ENCODE data around the gene DTX3.

The DTX3 gene

DNA sequence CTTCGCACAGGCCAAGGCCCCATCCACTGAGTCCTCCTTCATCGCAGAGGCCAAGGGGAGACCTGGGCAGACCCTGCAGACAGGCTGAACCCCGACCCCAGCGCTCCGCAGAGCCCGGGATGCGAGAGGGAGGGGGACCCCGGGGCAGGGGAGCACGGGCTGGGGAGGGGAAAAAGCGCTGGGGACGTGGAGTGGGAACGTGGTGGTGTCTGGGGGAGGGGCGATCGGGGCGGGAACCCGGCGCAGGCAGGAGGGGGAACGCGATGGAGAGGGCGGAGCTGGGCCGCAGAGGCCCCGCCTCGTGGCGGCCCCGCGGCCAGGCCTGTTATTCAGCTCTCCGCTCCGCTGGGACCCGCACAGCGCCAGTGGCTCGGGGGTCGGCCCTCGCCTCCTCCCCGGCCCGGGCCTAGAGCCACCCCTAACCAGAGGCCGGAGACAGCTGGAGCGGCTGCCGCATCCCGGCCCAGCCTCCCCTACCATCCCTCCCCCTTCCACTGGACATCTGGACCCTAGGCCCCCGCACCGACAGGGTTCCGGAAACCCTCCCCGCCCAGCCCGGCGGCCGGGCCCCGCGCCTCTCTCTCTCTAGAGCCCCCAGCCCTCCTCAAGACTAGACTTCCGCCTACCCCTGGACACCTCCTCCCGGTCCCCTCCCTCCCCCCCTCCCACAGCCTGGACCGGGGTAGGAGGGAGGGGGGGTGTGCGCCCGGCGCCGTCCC is 6.6 kb downstream of the DTX3 start, which contains the start of gene ARHGEF25 (continued):
- no peak for TF ChIP-seq ZNF354C (tag by site-specific recombination; IDR thresholded peaks at IDR 0.05; ENCODE audit: borderline replicate concordance, low read depth)
- peak; percentile 40 for TF ChIP-seq GLIS2 (tag by site-specific recombination; IDR thresholded peaks at IDR 0.05)
- no peak for TF ChIP-seq OSR2 (tag by site-specific recombination; IDR thresholded peaks at IDR 0.05)
- no peak for TF ChIP-seq ZNF138 (tag by site-specific recombination; IDR thresholded peaks at IDR 0.05; ENCODE audit: borderline replicate concordance)
- no peak for TF ChIP-seq GLI4 (tag by site-specific recombination; IDR thresholded peaks at IDR 0.05)
- TF ChIP-seq, protein P1, sequence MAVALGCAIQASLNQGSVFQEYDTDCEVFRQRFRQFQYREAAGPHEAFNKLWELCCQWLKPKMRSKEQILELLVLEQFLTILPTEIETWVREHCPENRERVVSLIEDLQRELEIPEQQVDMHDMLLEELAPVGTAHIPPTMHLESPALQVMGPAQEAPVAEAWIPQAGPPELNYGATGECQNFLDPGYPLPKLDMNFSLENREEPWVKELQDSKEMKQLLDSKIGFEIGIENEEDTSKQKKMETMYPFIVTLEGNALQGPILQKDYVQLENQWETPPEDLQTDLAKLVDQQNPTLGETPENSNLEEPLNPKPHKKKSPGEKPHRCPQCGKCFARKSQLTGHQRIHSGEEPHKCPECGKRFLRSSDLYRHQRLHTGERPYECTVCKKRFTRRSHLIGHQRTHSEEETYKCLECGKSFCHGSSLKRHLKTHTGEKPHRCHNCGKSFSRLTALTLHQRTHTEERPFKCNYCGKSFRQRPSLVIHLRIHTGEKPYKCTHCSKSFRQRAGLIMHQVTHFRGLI (tag by site-specific recombination; IDR thresholded peaks at IDR 0.05): no peak
- TF ChIP-seq ZBTB7A (tag by site-specific recombination; IDR thresholded peaks at IDR 0.05; ENCODE audit: low read depth): no peak
- peak; percentile 61; the same call in 1 of the 2 replicates for TF ChIP-seq KLF1 (tag by site-specific recombination; IDR thresholded peaks at IDR 0.05)
- TF ChIP-seq ZNF530 (tag by site-specific recombination; IDR thresholded peaks at IDR 0.05; ENCODE audit: low read depth): no peak
- no peak for TF ChIP-seq ZNF175 (tag by site-specific recombination; IDR thresholded peaks at IDR 0.05)
- no peak for TF ChIP-seq ZNF24 (tag by site-specific recombination; IDR thresholded peaks at IDR 0.05)
- no peak for TF ChIP-seq ZNF112 (tag by site-specific recombination; IDR thresholded peaks at IDR 0.05)
- TF ChIP-seq ZNF155 (tag by site-specific recombination; IDR thresholded peaks at IDR 0.05): no peak
- TF ChIP-seq ZFHX2 (tag by site-specific recombination; conservative IDR thresholded peaks at IDR 0.05): peak; percentile 47
- no peak for TF ChIP-seq ZNF19 (tag by site-specific recombination; IDR thresholded peaks at IDR 0.05; ENCODE audit: low read depth)
- TF ChIP-seq ZNF292 (tag by site-specific recombination; IDR thresholded peaks at IDR 0.05; ENCODE audit: borderline replicate concordance, low read depth): no peak
- TF ChIP-seq, protein P2, sequence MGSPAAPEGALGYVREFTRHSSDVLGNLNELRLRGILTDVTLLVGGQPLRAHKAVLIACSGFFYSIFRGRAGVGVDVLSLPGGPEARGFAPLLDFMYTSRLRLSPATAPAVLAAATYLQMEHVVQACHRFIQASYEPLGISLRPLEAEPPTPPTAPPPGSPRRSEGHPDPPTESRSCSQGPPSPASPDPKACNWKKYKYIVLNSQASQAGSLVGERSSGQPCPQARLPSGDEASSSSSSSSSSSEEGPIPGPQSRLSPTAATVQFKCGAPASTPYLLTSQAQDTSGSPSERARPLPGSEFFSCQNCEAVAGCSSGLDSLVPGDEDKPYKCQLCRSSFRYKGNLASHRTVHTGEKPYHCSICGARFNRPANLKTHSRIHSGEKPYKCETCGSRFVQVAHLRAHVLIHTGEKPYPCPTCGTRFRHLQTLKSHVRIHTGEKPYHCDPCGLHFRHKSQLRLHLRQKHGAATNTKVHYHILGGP (tag by site-specific recombination; IDR thresholded peaks at IDR 0.05): no peak
- TF ChIP-seq ZNF704 (tag by site-specific recombination; IDR thresholded peaks at IDR 0.05): no peak
- TF ChIP-seq ZSCAN5A (tag by site-specific recombination; IDR thresholded peaks at IDR 0.05): peak; percentile 46; the same call in 1 of the 2 replicates
- TF ChIP-seq CTCF (tag by site-specific recombination; IDR thresholded peaks at IDR 0.05): 0 out of 2 replicates have a peak, but pooled peaks have one; percentile 22
- TF ChIP-seq, protein P3, sequence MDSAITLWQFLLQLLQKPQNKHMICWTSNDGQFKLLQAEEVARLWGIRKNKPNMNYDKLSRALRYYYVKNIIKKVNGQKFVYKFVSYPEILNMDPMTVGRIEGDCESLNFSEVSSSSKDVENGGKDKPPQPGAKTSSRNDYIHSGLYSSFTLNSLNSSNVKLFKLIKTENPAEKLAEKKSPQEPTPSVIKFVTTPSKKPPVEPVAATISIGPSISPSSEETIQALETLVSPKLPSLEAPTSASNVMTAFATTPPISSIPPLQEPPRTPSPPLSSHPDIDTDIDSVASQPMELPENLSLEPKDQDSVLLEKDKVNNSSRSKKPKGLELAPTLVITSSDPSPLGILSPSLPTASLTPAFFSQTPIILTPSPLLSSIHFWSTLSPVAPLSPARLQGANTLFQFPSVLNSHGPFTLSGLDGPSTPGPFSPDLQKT (IDR thresholded peaks at IDR 0.05; ENCODE audit: borderline replicate concordance, low read depth, low read length): no peak
- peak; percentile 90 for TF ChIP-seq SP3 (tag by site-specific recombination; IDR thresholded peaks at IDR 0.05)
- no peak for TF ChIP-seq HOXC10 (CRISPR knock-in tag; IDR thresholded peaks at IDR 0.05)
- 0 out of 2 replicates have a peak, but pooled peaks have one; percentile 14 for TF ChIP-seq KLF10 (tag by site-specific recombination; IDR thresholded peaks at IDR 0.05)
- no peak for TF ChIP-seq ZFP37 (tag by site-specific recombination; IDR thresholded peaks at IDR 0.05)
- no peak for TF ChIP-seq ZNF433 (tag by site-specific recombination; IDR thresholded peaks at IDR 0.05; ENCODE audit: low read depth)
- TF ChIP-seq, protein P4, sequence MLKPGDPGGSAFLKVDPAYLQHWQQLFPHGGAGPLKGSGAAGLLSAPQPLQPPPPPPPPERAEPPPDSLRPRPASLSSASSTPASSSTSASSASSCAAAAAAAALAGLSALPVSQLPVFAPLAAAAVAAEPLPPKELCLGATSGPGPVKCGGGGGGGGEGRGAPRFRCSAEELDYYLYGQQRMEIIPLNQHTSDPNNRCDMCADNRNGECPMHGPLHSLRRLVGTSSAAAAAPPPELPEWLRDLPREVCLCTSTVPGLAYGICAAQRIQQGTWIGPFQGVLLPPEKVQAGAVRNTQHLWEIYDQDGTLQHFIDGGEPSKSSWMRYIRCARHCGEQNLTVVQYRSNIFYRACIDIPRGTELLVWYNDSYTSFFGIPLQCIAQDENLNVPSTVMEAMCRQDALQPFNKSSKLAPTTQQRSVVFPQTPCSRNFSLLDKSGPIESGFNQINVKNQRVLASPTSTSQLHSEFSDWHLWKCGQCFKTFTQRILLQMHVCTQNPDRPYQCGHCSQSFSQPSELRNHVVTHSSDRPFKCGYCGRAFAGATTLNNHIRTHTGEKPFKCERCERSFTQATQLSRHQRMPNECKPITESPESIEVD (tag by site-specific recombination; IDR thresholded peaks at IDR 0.05): no peak
- no peak for TF ChIP-seq ZNF510 (tag by site-specific recombination; IDR thresholded peaks at IDR 0.05; ENCODE audit: insufficient replicate concordance)
- TF ChIP-seq ZNF311 (tag by site-specific recombination; IDR thresholded peaks at IDR 0.05; ENCODE audit: borderline replicate concordance): no peak
- TF ChIP-seq ZNF670 (tag by site-specific recombination; IDR thresholded peaks at IDR 0.05; ENCODE audit: low read depth): no peak
